AG04449 (cell line): ENCODE data around the gene ONECUT3.

Source experiments
- CTCF ChIA-PET: fragments of 350-600 bp; formaldehyde crosslinking; extraction: SDS; loops from one replicate; lab custom pipeline; 2021; ENCODE audit warnings: antibody characterized with exemption; lab: Yijun Ruan, JAX
- POLR2A ChIA-PET: fragments of 400-600, 350-600 bp; formaldehyde crosslinking; extraction: SDS; loops from one replicate; lab custom pipeline; 2020; ENCODE audit warnings: antibody characterized with exemption, inconsistent platforms; lab: Yijun Ruan, JAX
- DNase-seq: peaks from one replicate; pipeline ENCODE4 v3.0.0-alpha.2; 2010; ENCODE audit warnings: low read depth, low spot score
- H3K4me3 ChIP-seq: 2 replicates; pipeline ENCODE4 v1.5.1; 2011; ENCODE audit warnings: low read depth, mild to moderate bottlenecking, control low read depth, low read length
- CTCF ChIP-seq: IDR thresholded peaks from one replicate; pipeline ENCODE4 v1.5.1; 2011; ENCODE audit warnings: mild to moderate bottlenecking, moderate library complexity, low read length, control low read depth, inconsistent platforms; ENCODE audit not compliant: insufficient read depth; ENCODE audit errors: missing control alignments

ONECUT3 gene

GRCh38 chr19:1761528-1762242 is 8.4 kb downstream of the ONECUT3 start:
- ChIA-PET CTCF (interaction anchor here (1.6 to 2.8 kb wide), 2 partner anchors 9 to 90 kb away, joined by 5 to 10 read pairs; no protein-coding TSS in a partner anchor), POLR2A (no interaction called here)
- TF ChIP-seq CTCF: no peak
- no peak for DNase-seq
- no peak overlapping the region for H3K4me3 ChIP-seq

GRCh38 chr19:1762243-1763117 is 9.2 kb downstream of the ONECUT3 start:
- H3K4me3 ChIP-seq: no peak overlapping the region
- no peak for DNase-seq
- no peak for TF ChIP-seq CTCF
- ChIA-PET POLR2A (no interaction called here), CTCF (interaction anchor here (1.6 to 2.8 kb wide), 2 partner anchors 9 to 90 kb away, joined by 5 to 10 read pairs; no protein-coding TSS in a partner anchor)

- ChIA-PET POLR2A (no interaction called here), CTCF (interaction anchor here (0.8 to 5.9 kb wide), 4 partner anchors 7 to 92 kb away, joined by 3 to 105 read pairs (median 10); no protein-coding TSS in a partner anchor)
- no peak for DNase-seq
- TF ChIP-seq CTCF: no peak
- H3K4me3 ChIP-seq: no peak overlapping the region
These were observed 10.6 kb downstream of the ONECUT3 start for GRCh38 chr19:1763648-1764639.

GRCh38 chr19:1764729-1765128 is 11.4 kb downstream of the ONECUT3 start:
- DNase-seq: no peak
- ChIA-PET CTCF (interaction anchor here (0.8 to 5.9 kb wide), 5 partner anchors 9 to 159 kb away, joined by 3 to 105 read pairs (median 5); no protein-coding TSS in a partner anchor), POLR2A (no interaction called here)
- TF ChIP-seq CTCF: no peak
- no peak overlapping the region for H3K4me3 ChIP-seq

- CTCF ChIA-PET: interaction anchor here (0.8 to 5.9 kb wide), 6 partner anchors 16 to 160 kb away, joined by 3 to 105 read pairs (median 6); no protein-coding TSS in a partner anchor
- no peak for TF ChIP-seq CTCF
- POLR2A ChIA-PET: no interaction called here
- no peak overlapping the region for H3K4me3 ChIP-seq
- DNase-seq: no peak
These were observed 12.1 kb downstream of the ONECUT3 start for GRCh38 chr19:1765232-1765903.
